WERI-Rb-1 (cell line): Measurements from ENCODE around the gene IMMT.
"Not testable (repeated sequence)": the region's sequence is repeated elsewhere in the genome, so short reads cannot be mapped to it uniquely, and the experiment has no call there.

Experiments
- DNase-seq: peaks from one replicate; pipeline ENCODE4 v3.0.0-alpha.2; 2020
- H3K27ac ChIP-seq: fragments of 250-450 bp; sonication (Bioruptor Pico); 2 replicates; pipeline ENCODE4 v1.5.1; 2020; ENCODE audit warnings: mild to moderate bottlenecking, moderate library complexity
- H3K27me3 ChIP-seq: fragments of 250-450 bp; sonication (Bioruptor Pico); 2 replicates; pipeline ENCODE4 v1.5.1; 2021; ENCODE audit warnings: mild to moderate bottlenecking, low read depth, moderate library complexity; ENCODE audit not compliant: insufficient read depth, severe bottlenecking
- H3K36me3 ChIP-seq: fragments of 250-450 bp; sonication (Bioruptor Pico); 2 replicates; pipeline ENCODE4 v1.5.1; 2020; ENCODE audit warnings: mild to moderate bottlenecking, moderate library complexity
- H3K4me3 ChIP-seq: 2 replicates; pipeline ENCODE4 v1.5.1; 2011; ENCODE audit warnings: low read depth, mild to moderate bottlenecking, control low read depth, low read length
- H3K9me3 ChIP-seq: fragments of 250-450 bp; sonication (Bioruptor Pico); 2 replicates; pipeline ENCODE4 v1.5.1; 2021; ENCODE audit warnings: mild to moderate bottlenecking, moderate library complexity; ENCODE audit not compliant: severe bottlenecking
- CTCF ChIP-seq: IDR thresholded peaks from 2 replicates; pipeline ENCODE4 v1.5.1; 2011; ENCODE audit warnings: low read depth, mild to moderate bottlenecking, control low read depth, inconsistent platforms, low read length

The IMMT gene

DNA sequence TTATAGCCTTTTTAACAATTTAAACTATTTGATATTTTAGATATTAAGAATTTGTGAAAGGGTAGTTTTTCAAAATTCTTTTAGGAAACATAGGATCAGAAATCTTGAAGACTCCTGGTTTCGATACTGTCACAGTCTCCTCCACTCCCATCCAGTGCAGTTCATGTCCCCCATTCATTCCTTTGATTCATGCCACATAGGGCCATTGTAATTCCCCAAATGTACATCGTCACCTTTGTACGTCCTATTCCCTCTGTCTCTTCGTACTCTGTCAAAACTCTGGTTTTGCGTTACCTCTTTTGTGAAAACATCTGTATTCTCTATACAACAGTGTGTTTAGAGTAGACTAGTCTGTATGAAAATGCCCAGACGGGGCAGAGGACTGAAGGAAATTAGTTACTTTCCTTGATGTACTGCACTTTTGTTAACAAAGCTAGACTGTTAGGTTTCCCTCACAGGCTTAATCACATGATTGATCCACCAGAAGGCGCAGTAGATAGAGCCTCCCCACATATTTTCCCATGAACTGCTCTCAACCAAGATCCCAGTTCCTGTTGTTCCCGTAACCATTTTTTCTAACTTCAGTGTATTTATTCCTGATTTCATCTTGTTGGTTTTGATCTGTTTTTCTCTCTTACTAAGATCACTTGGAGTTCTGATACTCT lies 6.5 kb upstream of the IMMT start:
- no peak overlapping the region for H3K4me3 ChIP-seq
- H3K27ac ChIP-seq: no peak overlapping the region
- H3K27me3 ChIP-seq: no peaks in the 10 kb centered on the region
- peaks cover 1% of the 10 kb centered on the region; the same call in 1 of the 2 replicates for H3K36me3 ChIP-seq
- no peak for TF ChIP-seq CTCF
- no peaks in the 10 kb centered on the region for H3K9me3 ChIP-seq
- no peak for DNase-seq

- not testable (repeated sequence) for H3K27me3 ChIP-seq, H3K36me3 ChIP-seq, H3K4me3 ChIP-seq, H3K27ac ChIP-seq, H3K9me3 ChIP-seq, DNase-seq
These were observed 5.3 kb upstream of the IMMT start for GRCh38 chr2:86200564-86200963.

GRCh38 chr2:86199834-86200177 lies 4.5 kb upstream of the IMMT start:
- Histone ChIP-seq H3K36me3 (peaks cover 3% of the 10 kb centered on the region), H3K4me3 (peak overlapping the region; percentile 62), H3K27me3 (no peaks in the 10 kb centered on the region), H3K9me3 (no peaks in the 10 kb centered on the region), H3K27ac (0 out of 2 replicates have a peak overlapping the region, but pooled peaks have one; percentile 13)
- TF ChIP-seq CTCF: no peak
- DNase-seq: no peak

DNA sequence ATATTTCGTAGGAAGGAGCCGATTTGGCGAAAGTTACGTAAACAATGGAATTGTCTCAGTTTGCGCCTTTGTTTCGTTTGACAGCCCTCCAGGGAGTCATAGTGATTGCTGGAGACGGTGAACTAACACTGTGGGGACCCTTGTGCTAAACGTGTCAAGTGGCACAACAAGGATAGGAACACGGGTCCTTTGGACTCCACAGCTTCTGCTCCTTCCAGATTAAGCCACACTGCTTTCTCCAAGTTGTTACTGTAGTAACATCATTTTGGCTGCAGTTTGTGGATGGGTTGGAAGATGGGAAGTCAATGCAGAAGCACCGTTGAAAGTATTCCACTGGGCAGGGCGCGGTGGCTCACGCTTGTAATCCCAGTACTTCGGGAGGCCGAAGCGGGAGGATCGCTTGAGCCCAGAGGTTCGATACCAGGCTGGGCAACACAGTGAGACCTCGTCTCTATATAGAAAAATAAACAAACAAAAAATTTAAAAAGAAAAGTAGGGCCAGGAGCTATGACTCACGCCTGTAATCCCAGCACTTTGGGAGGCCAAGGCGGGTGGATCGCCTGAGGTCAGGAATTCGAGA lies 636 bp upstream of the IMMT start:
- Histone ChIP-seq H3K4me3 (peak overlapping the region; percentile 93), H3K27me3 (no peaks in the 10 kb centered on the region), H3K36me3 (peaks cover 4% of the 10 kb centered on the region), H3K27ac (peak overlapping the region; percentile 99), H3K9me3 (no peaks in the 10 kb centered on the region)
- DNase-seq: no peak
- TF ChIP-seq CTCF: no peak

- no peak for DNase-seq
- peak overlapping the region; percentile 93 for H3K4me3 ChIP-seq
- peaks cover 16% of the 10 kb centered on the region for H3K36me3 ChIP-seq
- no peaks in the 10 kb centered on the region for H3K9me3 ChIP-seq
- H3K27me3 ChIP-seq: no peaks in the 10 kb centered on the region
- TF ChIP-seq CTCF: no peak
- peak overlapping the region; percentile 99 for H3K27ac ChIP-seq
These were observed 559 bp downstream of the IMMT start for GRCh38 chr2:86194751-86195054.

DNA sequence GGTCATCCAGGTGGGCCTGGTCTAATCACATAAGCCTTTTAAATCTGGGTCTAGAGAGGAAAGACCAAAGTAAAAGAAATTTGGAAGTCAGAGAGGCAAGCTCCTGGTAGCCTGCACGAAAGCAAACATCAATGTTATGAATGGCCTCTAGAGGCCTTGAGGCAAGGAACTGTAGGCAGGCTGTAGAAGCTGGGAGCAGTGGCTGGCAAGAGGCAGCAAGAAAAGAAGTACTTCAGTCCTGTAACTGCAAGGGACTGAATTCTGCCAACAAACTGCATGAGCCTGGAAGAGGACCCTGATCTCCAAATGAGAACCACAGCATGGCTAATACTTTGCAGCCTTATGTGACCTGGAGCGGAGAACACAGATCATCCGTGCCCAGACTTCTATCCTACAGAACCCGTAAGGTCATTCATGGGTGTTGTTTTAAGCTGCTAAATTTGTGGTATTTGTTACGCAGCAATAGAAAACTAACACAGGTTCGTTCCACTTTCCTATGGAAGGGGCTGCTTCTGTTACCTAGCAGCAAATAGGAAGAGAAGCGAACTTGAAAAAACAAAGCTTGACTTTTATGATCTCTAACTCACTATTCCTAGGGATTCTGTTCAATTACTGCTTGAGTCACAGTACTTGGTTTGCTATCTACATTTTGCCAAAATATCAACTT lies 1.2 kb downstream of the IMMT start:
- peak overlapping the region; percentile 99 for H3K27ac ChIP-seq
- H3K36me3 ChIP-seq: peaks cover 23% of the 10 kb centered on the region
- H3K4me3 ChIP-seq: peak overlapping the region; percentile 93
- no peaks in the 10 kb centered on the region for H3K9me3 ChIP-seq
- TF ChIP-seq CTCF: no peak
- H3K27me3 ChIP-seq: no peaks in the 10 kb centered on the region
- no peak for DNase-seq
